HCT116 (cell line): ENCODE data around the gene RBFOX2. TPM values are rescaled to one million over a fixed set of nuclear protein-coding genes. Genes with fewer than 3 reads are reported as not detected.

Experiments
- ATAC-seq: fragments of 200-7000 bp; cut with Tn5 transposase; 2 replicates; pipeline ENCODE4 v1.9.1; 2020; ENCODE audit warnings: mild to moderate bottlenecking, moderate library complexity
- BruUV-seq: library from RNA; stranded (reverse); fragments of 400-500 nt; replicated peaks from 2 replicates; lab custom pipeline; 2021; lab: Mats Ljungman, UMichigan
- CTCF ChIA-PET: fragments of 300-600 bp; sonication (Branson Sonifier 250); formaldehyde crosslinking; loops from one replicate; lab custom pipeline; 2021; ENCODE audit warnings: antibody characterized with exemption; lab: Charles Lee
- POLR2A ChIA-PET: fragments of 300-600, 350-600 bp; sonication (Branson Sonifier 250); formaldehyde crosslinking; loops from one replicate; lab custom pipeline; 2021; ENCODE audit warnings: antibody characterized with exemption; lab: Charles Lee
- RAD21 ChIA-PET, 2 experiments: fragments of 300-600 bp; sonication (Branson Sonifier 250); formaldehyde crosslinking; loops; one replicate each; lab custom pipeline; 2023; ENCODE audit warnings: low total read pairs in 2 of 2; ENCODE audit not compliant: uncharacterized antibody in 2 of 2, unreplicated experiment in 2 of 2, low non-redundant PET in 1 of 2; lab: Charles Lee
- DNase-seq: peaks from one replicate; pipeline ENCODE4 v3.0.0-alpha.2; 2010; ENCODE audit warnings: low read depth, low spot score
- H2AFZ ChIP-seq: fragments of 200-600 bp; shearing (Covaris generic), sonication (generic); 2 replicates; pipeline ENCODE4 v1.6.1; 2017; ENCODE audit warnings: low read depth, mixed run types, mixed read lengths, antibody characterized with exemption, low read length; ENCODE audit not compliant: poor library complexity, severe bottlenecking
- H3K27ac ChIP-seq: 2 replicates; pipeline ENCODE4 v1.5.1; 2012; ENCODE audit warnings: low read depth, low read length
- H3K27me3 ChIP-seq: fragments of 200-600 bp; sonication (generic); 2 replicates; pipeline ENCODE4 v1.6.1; 2016; ENCODE audit warnings: mixed run types, low read length, mixed read lengths; ENCODE audit not compliant: insufficient read depth
- H3K36me3 ChIP-seq, 2 experiments: fragments of 200-500 bp in 1 of 2; fragments of 200-600 bp in 1 of 2; sonication (Bioruptor generic) in 1 of 2; sonication (generic) in 1 of 2; 2 replicates each; pipeline versions ENCODE4 v1.5.1 to v1.6.1; 2014 to 2016; ENCODE audit warnings: low read length in 2 of 2, inconsistent platforms in 1 of 2, mixed read lengths in 1 of 2, mixed run types in 1 of 2; ENCODE audit not compliant: insufficient read depth in 2 of 2, control insufficient read depth in 1 of 2
- H3K4me1 ChIP-seq, 2 experiments: fragments of 200-600 bp in 1 of 2; sonication (generic) in 1 of 2; 2 replicates each; pipeline versions ENCODE4 v1.5.1 to v1.6.1; 2012 to 2017; ENCODE audit warnings: low read length in 2 of 2, inconsistent platforms in 1 of 2, mild to moderate bottlenecking in 1 of 2, mixed read lengths in 1 of 2, mixed run types in 1 of 2, moderate library complexity in 1 of 2; ENCODE audit not compliant: insufficient read depth in 2 of 2, control insufficient read depth in 1 of 2
- H3K4me2 ChIP-seq: fragments of 200-600 bp; sonication (generic); 2 replicates; pipeline ENCODE4 v1.6.1; 2017; ENCODE audit warnings: mixed run types, low read length, mixed read lengths
- H3K4me3 ChIP-seq, 2 experiments: fragments of 200-600 bp in 1 of 2; sonication (generic) in 1 of 2; replicated peaks in 1 of 2; 2 replicates each; pipeline ENCODE4 v1.5.1; 2011 to 2016; ENCODE audit warnings: low read length in 2 of 2, control low read depth in 1 of 2, low read depth in 1 of 2, mild to moderate bottlenecking in 1 of 2, mixed read lengths in 1 of 2, mixed run types in 1 of 2
- H3K79me2 ChIP-seq: fragments of 200-600 bp; sonication (generic); 2 replicates; pipeline ENCODE4 v1.6.1; 2017; ENCODE audit warnings: mild to moderate bottlenecking, mixed run types, low read length, moderate library complexity, mixed read lengths; ENCODE audit not compliant: insufficient read depth
- H3K9ac ChIP-seq: fragments of 200-600 bp; sonication (generic); 2 replicates; pipeline ENCODE4 v1.6.1; 2016; ENCODE audit warnings: low read length, mixed read lengths
- H3K9me2 ChIP-seq: fragments of 200-600 bp; sonication (generic), shearing (Covaris generic); 2 replicates; pipeline ENCODE4 v1.6.1; 2017; ENCODE audit warnings: mixed run types, mild to moderate bottlenecking, moderate library complexity; ENCODE audit not compliant: insufficient read depth
- H3K9me3 ChIP-seq, 2 experiments: fragments of 200-500 bp in 1 of 2; fragments of 200-600 bp in 1 of 2; sonication (Bioruptor generic) in 1 of 2; sonication (generic) in 1 of 2; 2 replicates each; pipeline ENCODE4 v1.6.1; 2014 to 2017; ENCODE audit warnings: low read length in 2 of 2, mixed read lengths in 2 of 2, inconsistent platforms in 1 of 2, low read depth in 1 of 2, mild to moderate bottlenecking in 1 of 2, mixed run types in 1 of 2, moderate library complexity in 1 of 2; ENCODE audit not compliant: control insufficient read depth in 1 of 2, insufficient read depth in 1 of 2
- H4K20me1 ChIP-seq: fragments of 200-600 bp; sonication (generic), shearing (Covaris generic); 2 replicates; pipeline ENCODE4 v1.6.1; 2017; ENCODE audit warnings: mixed run types, mild to moderate bottlenecking, moderate library complexity; ENCODE audit not compliant: insufficient read depth
- ELF1 ChIP-seq: IDR thresholded peaks from 2 replicates; pipeline ENCODE4 v1.6.1; 2012; ENCODE audit warnings: low read depth, borderline replicate concordance
- EZH2phosphoT487 ChIP-seq: fragments of 200-600 bp; IDR thresholded peaks from 2 replicates; pipeline ENCODE4 v1.6.1; 2018; ENCODE audit warnings: antibody characterized with exemption, borderline replicate concordance
- FOSL1 ChIP-seq: IDR thresholded peaks from 2 replicates; pipeline ENCODE4 v1.6.1; 2012; ENCODE audit warnings: low read depth
- RAD21 ChIP-seq: IDR thresholded peaks from 2 replicates; pipeline ENCODE4 v1.6.1; 2012; ENCODE audit warnings: low read depth, mild to moderate bottlenecking
- SP1 ChIP-seq: IDR thresholded peaks from 2 replicates; pipeline ENCODE4 v1.6.1; 2012; ENCODE audit warnings: low read depth
- SRF ChIP-seq: IDR thresholded peaks from 2 replicates; pipeline ENCODE4 v1.6.1; 2012; ENCODE audit warnings: low read depth
- ZFX ChIP-seq: fragments of 450-650 bp; IDR thresholded peaks from 2 replicates; pipeline ENCODE4 v1.6.1; 2017
- intact Hi-C: fragments of 100-400 bp; cut with micrococcal nuclease; formaldehyde crosslinking; loops from 2 replicates; pipeline ENCODE4 v1.10.0; 2022
- total RNA-seq: library from RNA; stranded (reverse); gene quantifications from one replicate; pipeline ENCODE4 v1.2.1, GENCODE V29; 2021; ENCODE audit not compliant: unreplicated experiment
- TF ChIP-seq, protein P1 (sequence below): IDR thresholded peaks from 2 replicates; pipeline ENCODE4 v1.6.1; 2012

The RBFOX2 gene
- total RNA-seq, 1 experiment from 2014 or later = 83.9 TPM

DNA sequence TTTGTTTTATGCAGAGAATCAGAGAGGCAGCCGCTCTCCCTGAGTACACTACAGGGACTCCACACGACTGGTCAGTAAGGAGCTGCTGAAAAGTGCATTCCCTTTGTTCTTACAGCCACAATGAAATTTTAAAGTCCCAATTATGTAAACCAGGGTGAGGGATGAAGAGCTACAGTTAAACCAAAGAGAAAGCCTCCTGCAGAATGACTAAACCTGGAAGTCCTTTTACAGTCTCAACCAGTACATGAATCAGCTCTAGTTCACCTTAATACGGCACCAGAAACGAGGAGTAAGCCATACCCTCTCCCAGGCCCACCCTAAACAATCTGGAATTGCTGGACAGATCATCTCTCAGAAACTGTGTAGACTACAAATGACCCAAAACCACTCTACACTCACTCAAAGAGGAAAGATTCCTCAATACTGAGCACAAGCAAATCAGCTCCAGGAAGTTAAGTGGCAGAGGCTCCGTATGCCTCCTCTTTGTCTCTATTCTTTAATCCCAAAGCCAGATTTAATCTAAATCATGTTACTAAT lies 113.1 kb downstream of the RBFOX2 start:
- 0 out of 4 replicates have a peak overlapping the region, but pooled peaks of 1 of the 2 experiments have one; percentile 48 for H3K4me3 ChIP-seq
- DNase-seq (no peak), ATAC-seq (no peak)
- peaks cover 12 to 21% of the 10 kb centered on the region in 2 experiments; a peak in 3 of 4 replicates for H3K4me1 ChIP-seq
- no peaks in the 10 kb centered on the region for H4K20me1 ChIP-seq
- H3K9me2 ChIP-seq = no peaks in the 10 kb centered on the region
- BruUV-seq = no TSS peak
- H3K27me3 ChIP-seq = no peaks in the 10 kb centered on the region
- no peaks in the 10 kb centered on the region for H3K9me3 ChIP-seq
- CTCF ChIA-PET = interaction anchor here (1.0 to 2.2 kb wide), 5 partner anchors 15 to 286 kb away, joined by 3 to 5 read pairs (median 3); no protein-coding TSS in a partner anchor
- peak overlapping the region; percentile 47; the same call in 1 of the 2 replicates for H3K9ac ChIP-seq
- H3K4me2 ChIP-seq = peak overlapping the region; percentile 77
- H3K79me2 ChIP-seq = peaks cover 73% of the 10 kb centered on the region
- H3K27ac ChIP-seq = 0 out of 2 replicates have a peak overlapping the region, but pooled peaks have one; percentile 41
- RAD21 ChIA-PET = no interaction called here
- TF ChIP-seq FOSL1 (no peak), ELF1 (no peak)
- TF ChIP-seq, protein P1, sequence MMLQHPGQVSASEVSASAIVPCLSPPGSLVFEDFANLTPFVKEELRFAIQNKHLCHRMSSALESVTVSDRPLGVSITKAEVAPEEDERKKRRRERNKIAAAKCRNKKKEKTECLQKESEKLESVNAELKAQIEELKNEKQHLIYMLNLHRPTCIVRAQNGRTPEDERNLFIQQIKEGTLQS = no peak
- H2AFZ ChIP-seq = no peak overlapping the region
- intact Hi-C loops = no loop called here
- POLR2A ChIA-PET = interaction anchor here (0.7 kb wide), 1 partner anchor 118 kb away, joined by 3 read pairs; no protein-coding TSS in a partner anchor
- H3K36me3 ChIP-seq = no peaks in the 10 kb centered on the region

DNA sequence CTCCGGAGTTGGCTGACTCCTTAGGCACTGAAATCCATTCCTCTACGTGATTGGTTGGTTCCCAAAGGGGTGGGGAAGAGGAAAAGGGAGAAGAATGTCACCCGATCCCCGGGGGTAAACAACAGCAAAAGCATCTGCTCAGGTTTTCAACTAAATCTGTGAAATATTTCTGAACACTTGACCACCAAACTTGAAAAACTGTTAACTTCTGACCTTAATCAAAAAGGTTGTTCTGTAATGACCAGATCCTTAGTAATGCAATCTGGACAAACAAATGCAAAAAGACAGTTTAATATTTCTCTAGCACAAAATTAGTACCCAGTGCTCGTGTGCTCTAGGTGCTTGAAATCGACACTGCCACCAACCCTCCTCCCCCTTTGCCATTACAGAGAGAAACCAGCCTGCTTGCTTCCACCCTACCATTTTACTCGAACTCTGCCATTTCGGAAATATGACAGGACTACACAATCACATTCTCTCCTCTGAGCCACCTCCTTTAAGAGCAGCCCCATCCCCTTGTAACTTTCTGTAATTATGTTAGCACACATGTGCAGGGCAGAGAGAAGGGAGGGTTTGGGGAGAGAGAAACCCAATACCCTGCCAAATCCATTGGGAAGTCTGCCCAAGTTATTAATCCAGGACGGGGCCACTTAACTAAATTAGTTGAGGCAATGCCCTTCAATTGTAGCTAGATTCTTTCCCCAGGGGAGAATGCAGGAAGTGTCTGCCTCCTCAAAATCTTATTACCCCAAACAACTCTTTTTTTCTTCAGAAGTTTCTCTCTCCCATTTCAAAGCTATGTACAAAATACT lies 113.8 kb downstream of the RBFOX2 start:
- Histone ChIP-seq H3K9me2 (no peaks in the 10 kb centered on the region), H4K20me1 (no peaks in the 10 kb centered on the region), H3K27me3 (no peaks in the 10 kb centered on the region), H3K4me3 (peak overlapping the region; percentile 25 to 48), H3K9ac (peak overlapping the region; percentile 47), H2AFZ (no peak overlapping the region), H3K9me3 (no peaks in the 10 kb centered on the region), H3K4me2 (peak overlapping the region; percentile 77), H3K4me1 (peaks cover 12 to 24% of the 10 kb centered on the region in 2 experiments; a peak in 3 of 4 replicates), H3K36me3 (no peaks in the 10 kb centered on the region), H3K79me2 (peaks cover 73% of the 10 kb centered on the region), H3K27ac (peak overlapping the region; percentile 41)
- ChIA-PET CTCF (interaction anchor here (1.0 to 2.2 kb wide), 5 partner anchors 16 to 285 kb away, joined by 3 to 4 read pairs (median 3); no protein-coding TSS in a partner anchor), RAD21 (interaction anchor here in 1 of 2 experiments (0.7 kb wide), 1 partner anchor 10 kb away, joined by 3 read pairs; no protein-coding TSS in a partner anchor), POLR2A (interaction anchor here (0.7 kb wide), 1 partner anchor 118 kb away, joined by 3 read pairs; no protein-coding TSS in a partner anchor)
- intact Hi-C loops = loop anchor here (5.0 kb wide), 1 partner anchor 73 kb away; no protein-coding TSS in a partner anchor
- peak; percentile 80 for DNase-seq
- ATAC-seq = peak; percentile 98
- no peak for TF ChIP-seq SRF
- TF ChIP-seq SP1 = peak; percentile 66
- TF ChIP-seq RAD21 = no peak
- TF ChIP-seq ELF1 = no peak
- TF ChIP-seq EZH2phosphoT487 = no peak
- TF ChIP-seq ZFX = no peak
- no TSS peak for BruUV-seq
